NT2/D1 (cell line): ENCODE results near the gene IL34.

Experiments
- DNase-seq: peaks from one replicate; pipeline ENCODE4 v3.0.0-alpha.2; 2011; ENCODE audit warnings: low read depth, low spot score
- H3K27me3 ChIP-seq: 2 replicates; pipeline ENCODE4 v1.6.0; 2011; ENCODE audit warnings: mild to moderate bottlenecking; ENCODE audit not compliant: insufficient read length, insufficient read depth
- H3K36me3 ChIP-seq: 2 replicates; pipeline ENCODE4 v1.6.1; 2011; ENCODE audit warnings: mild to moderate bottlenecking, low read length, mixed read lengths; ENCODE audit not compliant: insufficient read depth, insufficient read length
- H3K4me1 ChIP-seq: 2 replicates; pipeline ENCODE4 v1.5.1; 2011; ENCODE audit not compliant: insufficient read depth, insufficient read length
- H3K4me3 ChIP-seq: 2 replicates; pipeline ENCODE4 v1.5.1; 2011; ENCODE audit warnings: low read depth; ENCODE audit not compliant: insufficient read length
- H3K9ac ChIP-seq: 2 replicates; pipeline ENCODE4 v1.6.0; 2011; ENCODE audit warnings: low read depth; ENCODE audit not compliant: insufficient read length
- H3K9me3 ChIP-seq: 2 replicates; pipeline ENCODE4 v1.5.1; 2011; ENCODE audit warnings: mild to moderate bottlenecking, low read length; ENCODE audit not compliant: insufficient read depth
- SUZ12 ChIP-seq: IDR thresholded peaks from 2 replicates; pipeline ENCODE4 v1.6.1; 2011; ENCODE audit not compliant: insufficient read length, insufficient read depth; ENCODE audit errors: extremely low read depth
- YY1 ChIP-seq: IDR thresholded peaks from 2 replicates; pipeline ENCODE4 v1.6.1; 2011; ENCODE audit not compliant: insufficient read length, insufficient read depth
- ZNF274 ChIP-seq: IDR thresholded peaks from 2 replicates; pipeline ENCODE4 v1.6.1; 2011; ENCODE audit warnings: mild to moderate bottlenecking, low read depth, low read length

Gene IL34

DNA sequence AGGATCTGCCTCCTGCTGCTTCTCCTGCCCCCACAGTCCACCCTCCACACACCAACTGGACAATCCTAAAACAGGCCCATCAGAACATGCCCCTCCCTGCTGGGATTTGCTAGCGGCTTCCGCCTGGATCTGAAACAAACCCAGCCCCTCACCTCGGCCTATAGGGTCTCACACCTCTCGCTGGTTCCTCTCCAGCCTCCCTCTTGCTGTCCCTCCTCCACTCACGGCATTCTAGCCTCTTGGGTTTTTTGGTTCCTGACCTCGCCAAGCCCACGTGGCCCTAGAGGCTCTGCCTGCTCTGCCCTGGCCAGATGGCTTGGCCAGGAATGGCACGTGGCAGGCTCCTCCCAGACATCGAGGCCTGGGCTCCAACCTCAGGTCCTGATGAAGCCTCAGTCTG, 55.2 kb downstream of the IL34 start:
- no peak overlapping the region for H3K4me3 ChIP-seq
- peaks cover 14% of the 10 kb centered on the region for H3K36me3 ChIP-seq
- H3K9ac ChIP-seq = no peak overlapping the region
- no peaks in the 10 kb centered on the region for H3K9me3 ChIP-seq
- no peak for TF ChIP-seq SUZ12
- TF ChIP-seq ZNF274 = no peak
- TF ChIP-seq YY1 = no peak
- peaks cover 64% of the 10 kb centered on the region for H3K4me1 ChIP-seq
- DNase-seq = no peak
- H3K27me3 ChIP-seq = no peaks in the 10 kb centered on the region

DNA sequence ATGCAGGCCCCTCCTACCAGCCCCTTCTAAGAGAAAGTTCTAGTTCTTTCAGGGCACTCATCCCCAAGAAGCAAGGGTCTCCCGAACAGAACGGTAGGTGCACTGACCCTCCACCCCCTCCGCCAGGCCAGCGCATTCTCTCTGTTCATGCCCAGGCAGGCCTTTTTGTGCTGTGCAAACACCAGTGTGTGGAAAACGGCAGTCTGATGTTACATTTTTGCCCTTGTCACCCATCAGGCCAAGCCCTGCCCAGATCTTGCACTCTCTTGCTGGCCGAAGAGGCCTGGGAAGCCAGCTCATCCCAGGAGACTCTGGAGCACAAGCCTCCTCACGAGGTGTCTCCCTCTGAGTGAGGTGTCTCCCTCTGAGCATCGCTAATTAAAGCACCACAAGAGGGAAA, 55.6 kb downstream of the IL34 start:
- TF ChIP-seq ZNF274 (no peak), YY1 (no peak), SUZ12 (no peak)
- Histone ChIP-seq H3K9me3 (no peaks in the 10 kb centered on the region), H3K36me3 (peaks cover 14% of the 10 kb centered on the region), H3K4me3 (no peak overlapping the region), H3K4me1 (peaks cover 60% of the 10 kb centered on the region), H3K9ac (no peak overlapping the region), H3K27me3 (no peaks in the 10 kb centered on the region)
- no peak for DNase-seq

DNA sequence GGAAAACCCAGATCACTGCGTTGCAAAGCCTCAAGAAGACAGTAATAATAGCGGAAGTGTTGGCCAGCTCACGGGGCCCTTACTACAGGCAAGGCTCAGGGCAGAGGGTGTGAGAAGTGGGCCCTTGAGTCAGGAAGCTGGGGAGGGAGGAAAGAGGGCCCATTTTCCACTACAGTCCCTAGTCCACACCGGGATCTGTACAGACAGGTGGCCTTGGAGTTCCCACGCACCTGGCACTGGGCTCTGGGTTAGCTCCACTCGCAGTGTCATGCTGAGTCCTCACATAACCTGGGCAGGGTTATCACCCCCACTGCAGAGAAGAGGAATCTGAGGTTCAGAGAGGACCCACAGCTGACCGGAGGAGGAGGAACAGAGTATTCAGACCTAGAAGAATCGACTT, 56.3 kb downstream of the IL34 start:
- no peak for DNase-seq
- Histone ChIP-seq H3K4me3 (no peak overlapping the region), H3K27me3 (no peaks in the 10 kb centered on the region), H3K9ac (no peak overlapping the region), H3K9me3 (no peaks in the 10 kb centered on the region), H3K36me3 (peaks cover 14% of the 10 kb centered on the region), H3K4me1 (peaks cover 57% of the 10 kb centered on the region)
- TF ChIP-seq SUZ12 = no peak
- TF ChIP-seq YY1 = no peak
- no peak for TF ChIP-seq ZNF274

DNA sequence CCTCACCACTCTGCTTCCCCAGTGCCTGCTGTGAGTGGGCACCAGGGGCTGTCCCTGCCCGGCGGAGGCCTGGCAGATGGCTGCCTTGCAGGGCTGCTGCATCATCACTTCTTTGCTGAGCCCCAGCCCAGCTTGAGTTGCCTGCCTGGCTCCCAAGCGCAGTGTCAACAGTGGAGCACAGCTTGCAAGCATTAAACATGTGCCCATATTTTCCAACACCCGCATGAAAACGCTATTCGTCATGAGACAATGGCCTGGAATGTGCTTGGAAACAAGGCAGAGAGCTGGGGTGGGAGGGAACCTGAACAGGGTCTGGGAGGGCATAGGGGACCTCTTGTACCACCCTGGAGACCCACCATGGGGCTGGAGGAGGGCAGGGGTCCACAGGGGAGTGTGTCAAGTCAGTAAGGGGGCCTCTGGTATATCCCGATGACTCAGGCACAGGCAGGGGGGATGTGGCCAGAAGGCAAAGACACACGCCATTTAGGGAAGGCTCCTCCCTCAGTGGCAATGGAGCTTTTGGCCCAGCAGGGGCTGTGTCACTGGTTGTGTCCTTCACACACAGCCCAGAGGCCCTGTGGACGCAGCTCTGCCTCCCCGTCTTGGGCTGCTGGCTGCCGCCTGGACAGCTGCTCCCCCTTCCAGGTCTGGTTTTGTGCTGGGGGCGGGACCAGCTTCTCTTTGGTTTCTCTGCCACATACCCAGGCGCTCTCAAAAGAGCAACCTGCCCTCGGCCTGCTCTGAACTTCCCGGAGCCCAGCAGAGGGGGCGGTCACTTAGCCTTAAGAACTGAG, 56.9 kb downstream of the IL34 start:
- no peak for TF ChIP-seq SUZ12
- no peak for TF ChIP-seq YY1
- TF ChIP-seq ZNF274 = no peak
- no peak overlapping the region for H3K4me3 ChIP-seq
- peaks cover 51% of the 10 kb centered on the region for H3K4me1 ChIP-seq

DNA sequence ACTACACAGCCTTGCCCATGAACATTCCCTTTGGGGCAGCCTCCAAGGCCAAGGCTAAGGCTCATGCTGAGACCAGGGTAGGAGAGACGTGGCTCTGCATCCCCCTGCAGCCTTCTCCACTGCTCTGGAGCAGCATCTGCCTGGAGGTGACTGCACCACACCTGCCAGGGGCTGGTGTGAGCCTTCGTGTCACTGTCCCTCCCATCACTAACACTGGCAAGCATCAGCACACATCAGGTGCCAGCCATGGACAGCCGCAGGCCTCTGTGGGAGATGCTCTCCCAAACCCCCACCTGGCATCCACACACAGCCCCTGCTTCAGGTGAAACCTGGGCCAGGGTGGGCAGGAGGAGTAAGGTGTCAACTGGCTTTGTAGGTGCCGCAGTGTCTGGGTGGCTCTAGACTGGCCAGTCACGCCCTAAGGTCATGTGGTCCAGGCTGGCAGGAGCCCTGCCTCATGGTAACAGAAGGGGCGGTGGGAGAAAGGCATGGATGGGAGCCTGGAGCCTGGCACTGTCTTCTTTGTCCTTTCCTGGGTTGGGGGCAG, 57.5 kb downstream of the IL34 start:
- H3K4me1 ChIP-seq = peaks cover 52% of the 10 kb centered on the region

More for the DNA sequence above, 56.9 kb downstream of the IL34 start:
- no peaks in the 10 kb centered on the region for H3K9me3 ChIP-seq
- H3K36me3 ChIP-seq = peaks cover 18% of the 10 kb centered on the region
- no peak overlapping the region for H3K9ac ChIP-seq
- peak; percentile 61 for DNase-seq
- no peaks in the 10 kb centered on the region for H3K27me3 ChIP-seq

DNA sequence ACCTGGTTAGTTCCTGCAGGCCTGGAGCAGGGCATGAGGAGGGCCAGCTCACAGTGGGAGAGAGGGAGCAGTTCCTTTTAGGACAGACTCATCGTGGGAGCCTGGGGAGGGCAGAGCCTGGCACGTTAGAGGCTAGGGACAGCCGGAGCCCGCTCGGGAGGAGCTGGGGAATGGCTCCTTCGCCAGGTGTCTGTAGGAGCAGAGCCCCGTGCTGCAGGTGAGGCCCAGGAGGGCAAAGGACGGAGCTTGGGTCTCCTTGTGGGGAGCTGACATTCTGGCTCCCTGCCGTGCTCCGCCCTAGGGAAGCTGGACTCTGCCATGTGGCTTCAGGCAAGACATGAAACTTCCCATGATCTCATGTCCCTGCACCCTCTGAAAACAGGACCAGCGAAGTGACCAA, 58.2 kb downstream of the IL34 start:
- Histone ChIP-seq H3K4me1 (peaks cover 54% of the 10 kb centered on the region), H3K4me3 (no peak overlapping the region), H3K9me3 (no peaks in the 10 kb centered on the region), H3K36me3 (peaks cover 16% of the 10 kb centered on the region), H3K9ac (peak overlapping the region; percentile 16), H3K27me3 (no peaks in the 10 kb centered on the region)
- no peak for DNase-seq
- TF ChIP-seq YY1 = no peak
- TF ChIP-seq SUZ12 = no peak
- TF ChIP-seq ZNF274 = no peak

More for the DNA sequence above, 57.5 kb downstream of the IL34 start:
- TF ChIP-seq SUZ12 (no peak), ZNF274 (no peak)
- no peak for DNase-seq
- no peaks in the 10 kb centered on the region for H3K27me3 ChIP-seq
- H3K36me3 ChIP-seq = peaks cover 19% of the 10 kb centered on the region
- peak overlapping the region; percentile 16 for H3K9ac ChIP-seq
- H3K4me3 ChIP-seq = no peak overlapping the region
- H3K9me3 ChIP-seq = no peaks in the 10 kb centered on the region

DNA sequence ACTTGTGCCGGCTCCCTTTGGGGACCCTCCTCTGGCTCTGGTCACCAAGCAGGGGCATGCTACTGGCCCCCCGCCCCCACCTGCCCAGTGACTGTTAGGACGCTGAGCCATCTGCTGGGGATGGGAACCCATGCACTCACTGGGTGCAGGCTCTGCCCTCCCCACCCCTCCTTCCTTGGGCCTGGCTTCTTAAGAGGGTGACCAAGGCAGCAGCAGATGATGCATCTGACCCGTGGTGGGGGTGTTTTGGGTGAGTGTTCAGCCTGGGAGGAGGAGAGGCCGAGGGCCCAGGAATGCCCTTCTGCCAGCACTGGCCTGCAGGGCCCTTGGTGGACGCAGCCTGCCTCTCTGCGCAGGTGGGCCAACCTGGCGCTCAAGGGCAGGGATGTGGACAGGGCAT, 58.7 kb downstream of the IL34 start:
- Histone ChIP-seq H3K4me1 (peaks cover 50% of the 10 kb centered on the region), H3K4me3 (no peak overlapping the region), H3K9me3 (no peaks in the 10 kb centered on the region), H3K36me3 (peaks cover 14% of the 10 kb centered on the region), H3K9ac (no peak overlapping the region), H3K27me3 (no peaks in the 10 kb centered on the region)
- TF ChIP-seq YY1 (no peak), ZNF274 (no peak), SUZ12 (no peak)
- DNase-seq = no peak
